ENCODE data around the gene XYLT2. TPM values are rescaled to one million over a fixed set of nuclear protein-coding genes. Genes with fewer than 3 reads are reported as not detected.

Gene XYLT2
- total RNA-seq, 6 experiments from 2014 or later: 7.0 to 13.8 (median 9.4) TPM

DNA sequence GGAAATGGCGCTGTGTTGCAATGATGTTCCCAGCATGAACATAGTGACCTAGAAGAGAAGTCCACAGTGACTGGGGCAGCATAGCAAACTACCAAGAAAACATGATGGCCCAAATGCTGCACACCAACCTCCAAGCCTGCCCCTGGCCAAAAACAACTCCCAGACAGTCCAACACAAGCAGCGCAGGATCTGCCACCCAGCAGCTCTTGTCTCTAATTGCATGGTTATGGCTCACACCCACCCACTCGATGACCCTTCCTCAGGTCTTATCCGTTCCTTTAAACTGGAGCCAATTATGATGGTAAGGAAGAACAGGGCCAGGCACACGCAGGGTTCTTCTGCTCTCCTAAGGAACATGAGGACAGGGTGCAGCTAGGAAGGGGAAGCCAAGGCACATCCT is 24.1 kb downstream of the XYLT2 start:
- TF ChIP-seq, protein P1, sequence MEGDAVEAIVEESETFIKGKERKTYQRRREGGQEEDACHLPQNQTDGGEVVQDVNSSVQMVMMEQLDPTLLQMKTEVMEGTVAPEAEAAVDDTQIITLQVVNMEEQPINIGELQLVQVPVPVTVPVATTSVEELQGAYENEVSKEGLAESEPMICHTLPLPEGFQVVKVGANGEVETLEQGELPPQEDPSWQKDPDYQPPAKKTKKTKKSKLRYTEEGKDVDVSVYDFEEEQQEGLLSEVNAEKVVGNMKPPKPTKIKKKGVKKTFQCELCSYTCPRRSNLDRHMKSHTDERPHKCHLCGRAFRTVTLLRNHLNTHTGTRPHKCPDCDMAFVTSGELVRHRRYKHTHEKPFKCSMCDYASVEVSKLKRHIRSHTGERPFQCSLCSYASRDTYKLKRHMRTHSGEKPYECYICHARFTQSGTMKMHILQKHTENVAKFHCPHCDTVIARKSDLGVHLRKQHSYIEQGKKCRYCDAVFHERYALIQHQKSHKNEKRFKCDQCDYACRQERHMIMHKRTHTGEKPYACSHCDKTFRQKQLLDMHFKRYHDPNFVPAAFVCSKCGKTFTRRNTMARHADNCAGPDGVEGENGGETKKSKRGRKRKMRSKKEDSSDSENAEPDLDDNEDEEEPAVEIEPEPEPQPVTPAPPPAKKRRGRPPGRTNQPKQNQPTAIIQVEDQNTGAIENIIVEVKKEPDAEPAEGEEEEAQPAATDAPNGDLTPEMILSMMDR (IDR thresholded peaks at IDR 0.05): no peak
- no peak for TF ChIP-seq POLR2A (IDR thresholded peaks at IDR 0.05)
- H3K27ac ChIP-seq: no peak overlapping the region
- no peak for ATAC-seq
- H3K27me3 ChIP-seq: no peaks in the 10 kb centered on the region
- H3K4me3 ChIP-seq: no peak overlapping the region
- H3K4me1 ChIP-seq: peaks cover 0 to 14% (median under 1%) of the 10 kb centered on the region in 4 donors
- peaks cover 0 to 39% (median 15%) of the 10 kb centered on the region in 4 donors for H3K36me3 ChIP-seq
- intact Hi-C loops (cut with DNase I): no loop called here
- DNase-seq: peak in 1 of 3 donors; percentile 15
- WGBS (ENCODE audit: insufficient coverage, low coverage, low lambda C conversion rate, missing lambda C conversion rate): 96% methylated on average over 4 of the region's 5 CpGs
- no peaks in the 10 kb centered on the region for H3K9me3 ChIP-seq

DNA sequence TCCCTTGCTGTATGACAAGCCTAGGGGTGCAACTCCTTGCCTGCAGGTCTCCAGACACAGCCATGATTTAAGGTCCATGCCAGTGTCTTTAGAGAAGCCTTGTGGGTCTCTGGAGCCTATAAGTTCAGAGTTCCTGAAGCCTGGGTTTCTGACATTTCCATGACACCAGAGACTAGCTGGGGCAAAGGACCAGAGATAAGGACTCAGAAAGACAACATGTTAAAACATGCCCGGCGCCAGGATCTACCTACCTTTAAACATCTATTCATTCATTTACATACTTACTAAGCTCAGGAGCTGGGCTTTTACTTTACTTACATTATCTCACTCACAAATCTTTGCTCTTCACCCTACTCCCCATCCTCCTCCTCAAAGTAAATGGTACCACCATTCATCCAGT is 25.6 kb downstream of the XYLT2 start:
- Histone ChIP-seq H3K27ac (no peak overlapping the region), H3K27me3 (no peaks in the 10 kb centered on the region), H3K4me1 (peaks cover 0 to 14% (median under 1%) of the 10 kb centered on the region in 4 donors), H3K4me3 (no peak overlapping the region), H3K9me3 (no peaks in the 10 kb centered on the region), H3K36me3 (peaks cover 0 to 38% (median 15%) of the 10 kb centered on the region in 4 donors)
- WGBS (ENCODE audit: insufficient coverage, low coverage, low lambda C conversion rate, missing lambda C conversion rate): 63% methylated on average over 2 of the region's 2 CpGs
- TF ChIP-seq, protein P1 (IDR thresholded peaks at IDR 0.05): no peak
- no peak for TF ChIP-seq POLR2A (IDR thresholded peaks at IDR 0.05)
- intact Hi-C loops (cut with DNase I): no loop called here
- DNase-seq: peak in 1 of 3 donors; percentile 1
- no peak for ATAC-seq

DNA sequence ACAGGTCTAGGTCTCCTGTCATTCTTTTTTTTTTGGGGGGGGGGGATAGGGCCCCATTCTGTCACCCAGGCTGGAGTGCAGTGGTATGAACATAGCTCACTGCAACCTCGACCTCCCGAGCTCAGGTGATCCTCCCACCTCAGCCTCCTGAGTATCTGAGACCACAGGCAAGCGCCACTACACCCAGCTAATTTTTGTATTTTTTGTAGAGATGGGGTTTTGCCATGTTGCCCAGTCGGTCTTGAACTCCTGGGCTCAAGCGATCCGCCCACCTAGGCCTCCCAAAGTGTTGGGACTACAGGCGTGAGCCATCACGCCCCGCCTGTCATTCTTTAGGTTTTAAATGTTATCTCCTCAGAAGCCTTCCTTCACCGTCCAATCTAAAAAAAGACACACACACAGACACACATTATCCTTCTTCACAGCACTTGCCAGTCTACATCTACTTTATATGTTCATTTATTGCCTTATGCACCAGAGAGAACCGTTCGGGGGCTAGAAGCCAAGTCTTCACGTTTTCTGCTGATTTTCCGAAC is 26.4 kb downstream of the XYLT2 start:
- no peak for ATAC-seq
- no peaks in the 10 kb centered on the region for H3K9me3 ChIP-seq
- intact Hi-C loops (cut with DNase I): no loop called here
- peak overlapping the region; percentile 78 to 97 (median 94) for H3K27ac ChIP-seq
- H3K4me1 ChIP-seq: peaks cover 0 to 14% (median under 1%) of the 10 kb centered on the region in 4 donors
- peak overlapping the region; percentile 65 to 97 (median 86) for H3K4me3 ChIP-seq
- DNase-seq: peak in 1 of 3 donors; percentile 31
- no peaks in the 10 kb centered on the region for H3K27me3 ChIP-seq
- WGBS (ENCODE audit: insufficient coverage, low coverage, low lambda C conversion rate, missing lambda C conversion rate): 20% methylated on average over 13 of the region's 14 CpGs
- TF ChIP-seq POLR2A (IDR thresholded peaks at IDR 0.05): no peak
- TF ChIP-seq, protein P1 (IDR thresholded peaks at IDR 0.05): no peak
- H3K36me3 ChIP-seq: peaks cover 0 to 32% (median 15%) of the 10 kb centered on the region in 4 donors

DNA sequence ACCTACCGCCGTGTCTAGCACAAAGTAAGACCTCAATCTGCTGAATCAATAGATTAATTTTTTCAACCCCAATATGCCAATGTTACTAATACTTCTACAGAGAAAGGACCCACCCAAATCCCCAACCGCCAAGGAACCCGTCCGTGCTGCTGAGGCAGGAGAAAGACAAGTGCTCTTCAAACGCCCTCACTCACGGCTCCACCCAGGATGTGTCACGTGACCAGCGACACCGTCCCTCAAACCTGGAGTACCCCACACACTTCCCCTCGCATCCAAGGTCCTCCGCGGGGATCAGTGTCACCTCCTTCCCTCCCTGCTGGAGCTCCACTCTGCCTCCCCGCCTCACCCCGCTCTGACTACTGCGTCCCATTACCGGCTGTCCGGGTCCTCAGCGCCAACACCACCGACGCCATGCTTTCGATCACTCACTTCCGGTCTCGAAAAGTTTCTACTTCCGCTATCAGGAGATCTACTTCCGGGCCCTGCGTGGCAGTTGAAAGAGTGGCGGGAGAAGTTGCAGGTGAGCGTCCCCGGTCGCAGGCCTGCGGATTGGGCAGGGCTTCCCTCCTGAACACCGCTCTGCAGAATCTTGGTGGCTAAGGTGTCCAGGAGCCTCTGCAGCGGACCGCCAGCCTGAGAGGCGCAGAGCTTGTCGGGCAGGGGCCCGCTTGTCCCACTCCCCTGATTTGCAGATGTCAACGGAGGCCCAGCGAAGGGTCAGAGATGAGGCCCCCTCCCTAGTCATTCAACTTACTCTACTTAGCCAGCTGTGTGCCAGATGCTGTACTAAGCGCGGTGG is 27.0 kb downstream of the XYLT2 start, which contains the start of the genes EME1 and MRPL27:
EME1 (plus strand) TSS at position 472 of the 799 bp plus-strand sequence. CDS start 1,980 bp downstream, outside the sequence.
MRPL27 (minus strand) TSS at position 427 of the 799 bp plus-strand sequence; CDS start at position 413, 14 bp downstream.
- Histone ChIP-seq H3K27ac (peak within 1 kb of the TSS; percentile 78 to 97 (median 94)), H3K9me3 (no peaks in the 10 kb centered on the region), H3K27me3 (no peaks in the 10 kb centered on the region), H3K4me1 (peaks cover 0 to 14% (median under 1%) of the 10 kb centered on the region in 4 donors), H3K4me3 (peak within 1 kb of the TSS; percentile 65 to 97 (median 86)), H3K36me3 (peaks cover 0 to 25% (median 11%) of the 10 kb centered on the region in 4 donors)
- TF ChIP-seq POLR2A (IDR thresholded peaks at IDR 0.05): peak; percentile 56
- TF ChIP-seq, protein P1 (IDR thresholded peaks at IDR 0.05): no peak
- intact Hi-C loops (cut with DNase I): no loop called here
- 1% methylated on average over 26 of the region's 42 CpGs for WGBS (ENCODE audit: insufficient coverage, low coverage, low lambda C conversion rate, missing lambda C conversion rate)
- peak; percentile 83 to 90 (median 87) for DNase-seq
- ATAC-seq: peak; percentile 93 to 98 (median 97)

All from right lobe of liver (tissue), 6 donors.